Osteoblast (primary cell): ENCODE data around the gene ATE1. TPM values are rescaled to one million over a fixed set of nuclear protein-coding genes. Genes with fewer than 3 reads are reported as not detected.
"Not testable (repeated sequence)": the region's sequence is repeated elsewhere in the genome, so short reads cannot be mapped to it uniquely, and the experiment has no call there.

Experiments
- DNase-seq: peaks from one replicate; pipeline ENCODE4 v3.0.0; 2011; ENCODE audit warnings: low spot score, mixed read lengths; ENCODE audit not compliant: insufficient read length; ENCODE audit errors: missing footprints
- H2AFZ ChIP-seq: 2 replicates; pipeline ENCODE4 v1.6.0; 2011; ENCODE audit warnings: mild to moderate bottlenecking, low read length
- H3K27ac ChIP-seq: 2 replicates; pipeline ENCODE4 v1.5.1; 2011; ENCODE audit warnings: mild to moderate bottlenecking, low read depth, low read length, moderate library complexity
- H3K27me3 ChIP-seq: 2 replicates; pipeline ENCODE4 v1.6.0; 2012; ENCODE audit warnings: mild to moderate bottlenecking, control low read depth, inconsistent platforms, low read length, moderate library complexity; ENCODE audit not compliant: insufficient read depth
- H3K36me3 ChIP-seq: 2 replicates; pipeline ENCODE4 v1.5.1; 2011; ENCODE audit warnings: mild to moderate bottlenecking, low read length, control low read depth, moderate library complexity; ENCODE audit not compliant: insufficient read depth
- H3K4me1 ChIP-seq: 2 replicates; pipeline ENCODE4 v1.5.1; 2011; ENCODE audit warnings: mild to moderate bottlenecking, low read length, control low read depth, moderate library complexity; ENCODE audit not compliant: insufficient read depth
- H3K4me2 ChIP-seq: 2 replicates; pipeline ENCODE4 v1.6.0; 2011; ENCODE audit warnings: mild to moderate bottlenecking, low read length; ENCODE audit not compliant: insufficient read depth
- H3K4me3 ChIP-seq: fragments of 200-600 bp; sonication (generic); 3 replicates; pipeline ENCODE4 v1.5.1; 2012; ENCODE audit warnings: mild to moderate bottlenecking, low read length, inconsistent platforms; ENCODE audit not compliant: insufficient read depth
- H3K79me2 ChIP-seq: 2 replicates; pipeline ENCODE4 v1.6.0; 2012; ENCODE audit warnings: mild to moderate bottlenecking, low read length, control low read depth, inconsistent platforms; ENCODE audit not compliant: insufficient read depth
- H3K9me3 ChIP-seq: 2 replicates; pipeline ENCODE4 v1.5.1; 2011; ENCODE audit warnings: low read depth, low read length, control low read depth
- H4K20me1 ChIP-seq: 2 replicates; pipeline ENCODE4 v1.6.0; 2012; ENCODE audit warnings: mild to moderate bottlenecking, low read length, control low read depth; ENCODE audit not compliant: insufficient read depth
- total RNA-seq: library from RNA; depleted of rRNA; stranded (reverse); fragments of >200 nt; gene quantifications from 2 replicates; pipeline ENCODE4 v1.2.3, GENCODE V29; 2012
- TF ChIP-seq, protein P1 (sequence below): IDR thresholded peaks from 2 replicates; pipeline ENCODE4 v1.5.1; 2011; ENCODE audit warnings: mild to moderate bottlenecking, low read depth, low read length, moderate library complexity; ENCODE audit errors: extremely low read depth

Gene ATE1
- total RNA-seq, 1 donor, result 21.0 TPM

- no peak overlapping the region for H3K4me3 ChIP-seq
- TF ChIP-seq, protein P1, sequence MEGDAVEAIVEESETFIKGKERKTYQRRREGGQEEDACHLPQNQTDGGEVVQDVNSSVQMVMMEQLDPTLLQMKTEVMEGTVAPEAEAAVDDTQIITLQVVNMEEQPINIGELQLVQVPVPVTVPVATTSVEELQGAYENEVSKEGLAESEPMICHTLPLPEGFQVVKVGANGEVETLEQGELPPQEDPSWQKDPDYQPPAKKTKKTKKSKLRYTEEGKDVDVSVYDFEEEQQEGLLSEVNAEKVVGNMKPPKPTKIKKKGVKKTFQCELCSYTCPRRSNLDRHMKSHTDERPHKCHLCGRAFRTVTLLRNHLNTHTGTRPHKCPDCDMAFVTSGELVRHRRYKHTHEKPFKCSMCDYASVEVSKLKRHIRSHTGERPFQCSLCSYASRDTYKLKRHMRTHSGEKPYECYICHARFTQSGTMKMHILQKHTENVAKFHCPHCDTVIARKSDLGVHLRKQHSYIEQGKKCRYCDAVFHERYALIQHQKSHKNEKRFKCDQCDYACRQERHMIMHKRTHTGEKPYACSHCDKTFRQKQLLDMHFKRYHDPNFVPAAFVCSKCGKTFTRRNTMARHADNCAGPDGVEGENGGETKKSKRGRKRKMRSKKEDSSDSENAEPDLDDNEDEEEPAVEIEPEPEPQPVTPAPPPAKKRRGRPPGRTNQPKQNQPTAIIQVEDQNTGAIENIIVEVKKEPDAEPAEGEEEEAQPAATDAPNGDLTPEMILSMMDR, result no peak
- peaks cover 3% of the 10 kb centered on the region for H3K36me3 ChIP-seq
- H3K27me3 ChIP-seq, result no peaks in the 10 kb centered on the region
- no peak for DNase-seq
- no peaks in the 10 kb centered on the region for H3K79me2 ChIP-seq
- H2AFZ ChIP-seq, result no peak overlapping the region
- no peak overlapping the region for H3K4me2 ChIP-seq
- H4K20me1 ChIP-seq, result no peaks in the 10 kb centered on the region
- H3K4me1 ChIP-seq, result no peaks in the 10 kb centered on the region
- H3K27ac ChIP-seq, result no peak overlapping the region
- H3K9me3 ChIP-seq, result no peaks in the 10 kb centered on the region
These were observed 96.6 kb downstream of the ATE1 start for GRCh38 chr10:121831237-121831636.

GRCh38 chr10:121830101-121830500 is 97.7 kb downstream of the ATE1 start:
- no peaks in the 10 kb centered on the region for H3K36me3 ChIP-seq
- no peak overlapping the region for H3K27ac ChIP-seq
- no peaks in the 10 kb centered on the region for H3K4me1 ChIP-seq
- H3K4me3 ChIP-seq, result no peak overlapping the region
- DNase-seq, result no peak
- TF ChIP-seq, protein P1, result no peak
- no peaks in the 10 kb centered on the region for H3K9me3 ChIP-seq
- no peaks in the 10 kb centered on the region for H3K79me2 ChIP-seq
- H3K27me3 ChIP-seq, result no peaks in the 10 kb centered on the region
- H4K20me1 ChIP-seq, result no peaks in the 10 kb centered on the region
- no peak overlapping the region for H2AFZ ChIP-seq
- H3K4me2 ChIP-seq, result no peak overlapping the region

DNA sequence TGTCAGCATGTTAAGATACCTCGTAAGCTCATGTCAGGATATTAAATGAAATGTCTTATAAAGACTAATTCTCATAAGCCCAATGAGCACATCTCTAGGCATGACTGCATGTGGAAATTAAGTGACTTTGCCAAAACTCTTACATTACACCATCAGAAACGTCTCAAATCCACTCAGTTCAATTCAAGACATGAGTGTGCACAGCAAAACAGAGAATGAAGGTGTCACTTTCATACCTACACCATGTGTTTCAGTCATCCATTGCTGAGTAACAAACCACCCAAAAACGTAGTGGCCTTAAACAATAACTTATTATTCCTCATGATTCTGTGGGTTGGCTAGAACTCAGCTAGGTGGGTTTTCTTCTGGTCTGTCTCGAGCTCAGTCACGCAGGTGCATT is 99.8 kb downstream of the ATE1 start:
- no peaks in the 10 kb centered on the region for H3K9me3 ChIP-seq
- no peak overlapping the region for H3K4me3 ChIP-seq
- no peaks in the 10 kb centered on the region for H3K4me1 ChIP-seq
- no peaks in the 10 kb centered on the region for H3K27me3 ChIP-seq
- no peak overlapping the region for H3K4me2 ChIP-seq
- no peak overlapping the region for H3K27ac ChIP-seq
- DNase-seq, result no peak
- no peak overlapping the region for H2AFZ ChIP-seq
- TF ChIP-seq, protein P1, result no peak
- no peaks in the 10 kb centered on the region for H3K79me2 ChIP-seq
- H3K36me3 ChIP-seq, result no peaks in the 10 kb centered on the region
- no peaks in the 10 kb centered on the region for H4K20me1 ChIP-seq

DNA sequence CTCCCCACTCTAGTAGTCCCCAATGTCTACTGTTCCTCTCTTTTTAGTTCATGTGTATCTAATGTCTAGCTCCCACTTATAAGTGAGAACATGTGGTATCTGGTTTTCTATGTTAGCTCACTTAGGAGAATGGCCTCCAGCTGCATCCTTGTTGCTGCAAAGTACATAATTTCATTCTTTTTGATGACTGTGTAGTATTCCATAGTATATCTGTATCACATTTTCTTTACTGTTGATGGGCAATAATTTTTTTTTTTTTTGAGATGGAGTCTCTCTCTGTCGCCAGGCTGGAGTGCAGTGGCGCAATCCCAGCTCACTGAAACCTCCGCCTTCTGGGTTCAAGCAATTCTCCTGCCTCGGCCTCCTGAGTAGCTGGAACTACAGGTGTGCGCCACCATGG is 101.1 kb downstream of the ATE1 start:
- H3K27ac ChIP-seq, H4K20me1 ChIP-seq, DNase-seq, H3K4me1 ChIP-seq, H3K27me3 ChIP-seq, H3K36me3 ChIP-seq, H3K4me2 ChIP-seq, H3K79me2 ChIP-seq, H2AFZ ChIP-seq, H3K9me3 ChIP-seq, H3K4me3 ChIP-seq: not testable (repeated sequence)
